OCI-LY7 (cell line): ENCODE data around the gene CAPZB.

Experiments
- EZH2phosphoT487 ChIP-seq: fragments of 200-600 bp; sonication (generic); IDR thresholded peaks from 2 replicates; pipeline ENCODE4 v1.6.1; 2018; ENCODE audit warnings: low read depth, borderline replicate concordance, mild to moderate bottlenecking, mixed run types, antibody characterized with exemption, low read length, moderate library complexity, mixed read lengths
- TF ChIP-seq, protein P1 (sequence below): fragments of 200-600 bp; sonication (generic); conservative IDR thresholded peaks from 2 replicates; pipeline ENCODE4 v1.5.1; 2014; ENCODE audit warnings: mild to moderate bottlenecking, antibody characterized with exemption, low read length, moderate library complexity, mixed read lengths

DNA sequence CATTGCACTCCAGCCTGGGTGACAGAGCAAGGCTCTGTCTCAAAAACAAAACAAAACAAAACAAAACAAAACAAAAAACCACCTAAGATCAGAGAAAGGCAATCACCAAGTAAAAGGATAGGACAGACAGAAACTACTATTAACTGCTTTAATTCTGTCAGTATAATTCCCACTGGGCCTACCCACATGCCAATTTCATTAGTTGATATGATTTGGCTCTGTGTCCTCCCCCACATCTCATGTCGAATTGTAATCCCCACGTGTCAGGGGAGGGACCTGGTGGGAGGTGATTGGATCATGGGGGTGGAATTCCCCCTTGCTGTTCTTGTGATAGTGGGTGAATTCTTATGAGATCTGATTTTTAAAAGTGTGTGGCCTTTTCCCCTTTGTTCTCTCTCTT, 27.2 kb upstream of the CAPZB start:
- TF ChIP-seq, protein P1, sequence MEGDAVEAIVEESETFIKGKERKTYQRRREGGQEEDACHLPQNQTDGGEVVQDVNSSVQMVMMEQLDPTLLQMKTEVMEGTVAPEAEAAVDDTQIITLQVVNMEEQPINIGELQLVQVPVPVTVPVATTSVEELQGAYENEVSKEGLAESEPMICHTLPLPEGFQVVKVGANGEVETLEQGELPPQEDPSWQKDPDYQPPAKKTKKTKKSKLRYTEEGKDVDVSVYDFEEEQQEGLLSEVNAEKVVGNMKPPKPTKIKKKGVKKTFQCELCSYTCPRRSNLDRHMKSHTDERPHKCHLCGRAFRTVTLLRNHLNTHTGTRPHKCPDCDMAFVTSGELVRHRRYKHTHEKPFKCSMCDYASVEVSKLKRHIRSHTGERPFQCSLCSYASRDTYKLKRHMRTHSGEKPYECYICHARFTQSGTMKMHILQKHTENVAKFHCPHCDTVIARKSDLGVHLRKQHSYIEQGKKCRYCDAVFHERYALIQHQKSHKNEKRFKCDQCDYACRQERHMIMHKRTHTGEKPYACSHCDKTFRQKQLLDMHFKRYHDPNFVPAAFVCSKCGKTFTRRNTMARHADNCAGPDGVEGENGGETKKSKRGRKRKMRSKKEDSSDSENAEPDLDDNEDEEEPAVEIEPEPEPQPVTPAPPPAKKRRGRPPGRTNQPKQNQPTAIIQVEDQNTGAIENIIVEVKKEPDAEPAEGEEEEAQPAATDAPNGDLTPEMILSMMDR = no peak
- TF ChIP-seq EZH2phosphoT487 = no peak
